Fibroblast of lung (primary cell): Measurements from ENCODE around the gene PCDHGB2. TPM values are rescaled to one million over a fixed set of nuclear protein-coding genes. Genes with fewer than 3 reads are reported as not detected.

Experiments
- DNase-seq, 2 donors: peaks; one replicate each; pipeline versions ENCODE4 v3.0.0 to v3.0.0-alpha.2; 2010; ENCODE audit warnings: low read depth in 2 of 2
- H2AFZ ChIP-seq: 2 replicates; pipeline ENCODE4 v1.5.1; 2012; ENCODE audit warnings: low read length, control low read depth, inconsistent platforms
- H3K27ac ChIP-seq: 2 replicates; pipeline ENCODE4 v1.5.1; 2011; ENCODE audit warnings: low read length, control low read depth; ENCODE audit not compliant: insufficient read depth
- H3K27me3 ChIP-seq: 2 replicates; pipeline ENCODE4 v1.5.1; 2011; ENCODE audit warnings: mild to moderate bottlenecking, low read length; ENCODE audit not compliant: control insufficient read depth, insufficient read depth
- H3K36me3 ChIP-seq: 2 replicates; pipeline ENCODE4 v1.5.1; 2011; ENCODE audit warnings: low read length; ENCODE audit not compliant: control insufficient read depth, insufficient read depth
- H3K4me1 ChIP-seq: 2 replicates; pipeline ENCODE4 v1.5.1; 2011; ENCODE audit warnings: low read length; ENCODE audit not compliant: control insufficient read depth, insufficient read depth; ENCODE audit errors: extremely low read depth
- H3K4me2 ChIP-seq: 2 replicates; pipeline ENCODE4 v1.5.1; 2011; ENCODE audit warnings: low read length, control low read depth; ENCODE audit not compliant: insufficient read depth; ENCODE audit errors: extremely low read depth
- H3K4me3 ChIP-seq, 4 experiments: fragments of 200-600 bp in 1 of 4; sonication (generic) in 1 of 4; replicated peaks in 1 of 4; 2 replicates each; pipeline ENCODE4 v1.5.1; 2011 to 2016; ENCODE audit warnings: low read length in 4 of 4, low read depth in 3 of 4, mild to moderate bottlenecking in 3 of 4, control low read depth in 2 of 4, inconsistent platforms in 1 of 4, mixed read lengths in 1 of 4; ENCODE audit not compliant: insufficient read depth in 1 of 4; ENCODE audit errors: control extremely low read depth in 1 of 4
- H3K79me2 ChIP-seq: 2 replicates; pipeline ENCODE4 v1.5.1; 2012; ENCODE audit warnings: mild to moderate bottlenecking, low read length, inconsistent platforms; ENCODE audit not compliant: control insufficient read depth, insufficient read depth
- H3K9ac ChIP-seq: 2 replicates; pipeline ENCODE4 v1.5.1; 2011; ENCODE audit warnings: mild to moderate bottlenecking, low read length, control low read depth; ENCODE audit not compliant: insufficient read depth
- H3K9me3 ChIP-seq: 2 replicates; pipeline ENCODE4 v1.5.1; 2012; ENCODE audit warnings: low read depth, low read length; ENCODE audit not compliant: control insufficient read depth, insufficient read depth
- H4K20me1 ChIP-seq: 2 replicates; pipeline ENCODE4 v1.5.1; 2011; ENCODE audit warnings: low read length; ENCODE audit not compliant: control insufficient read depth, insufficient read depth; ENCODE audit errors: extremely low read depth
- EZH2 ChIP-seq: IDR thresholded peaks from 2 replicates; pipeline ENCODE4 v1.5.1; 2012; ENCODE audit warnings: low read length, control low read depth, mild to moderate bottlenecking; ENCODE audit errors: missing control alignments
- polyA plus RNA-seq, 2 donors: library from polyadenylated mRNA; depleted of rRNA in 1 of 2; stranded (reverse) in 1 of 2; unstranded in 1 of 2; fragments of >200 nt; gene quantifications; 2 replicates each; pipeline ENCODE4 v1.2.1, GENCODE V29; 2011 to 2012; ENCODE audit warnings: missing spikeins in 1 of 2
- total RNA-seq: library from RNA; depleted of rRNA; stranded (reverse); fragments of >200 nt; gene quantifications from 2 replicates; pipeline ENCODE4 v1.2.1, GENCODE V29; 2014
- TF ChIP-seq, protein P1 (sequence below), 2 donors: IDR thresholded peaks in 1 of 2; conservative IDR thresholded peaks in 1 of 2; 1 replicate in 1 of 2; 2 replicates in 1 of 2; pipeline ENCODE4 v1.5.1; 2011 to 2012; ENCODE audit warnings: low read length in 2 of 2, control low read depth in 1 of 2, inconsistent platforms in 1 of 2, low read depth in 1 of 2, mild to moderate bottlenecking in 1 of 2

PCDHGB2 gene
- total and polyA plus RNA-seq, 2 donors (not counting 1 experiment from before 2014, with no cell fraction given), result 4.6 to 5.7 TPM

DNA sequence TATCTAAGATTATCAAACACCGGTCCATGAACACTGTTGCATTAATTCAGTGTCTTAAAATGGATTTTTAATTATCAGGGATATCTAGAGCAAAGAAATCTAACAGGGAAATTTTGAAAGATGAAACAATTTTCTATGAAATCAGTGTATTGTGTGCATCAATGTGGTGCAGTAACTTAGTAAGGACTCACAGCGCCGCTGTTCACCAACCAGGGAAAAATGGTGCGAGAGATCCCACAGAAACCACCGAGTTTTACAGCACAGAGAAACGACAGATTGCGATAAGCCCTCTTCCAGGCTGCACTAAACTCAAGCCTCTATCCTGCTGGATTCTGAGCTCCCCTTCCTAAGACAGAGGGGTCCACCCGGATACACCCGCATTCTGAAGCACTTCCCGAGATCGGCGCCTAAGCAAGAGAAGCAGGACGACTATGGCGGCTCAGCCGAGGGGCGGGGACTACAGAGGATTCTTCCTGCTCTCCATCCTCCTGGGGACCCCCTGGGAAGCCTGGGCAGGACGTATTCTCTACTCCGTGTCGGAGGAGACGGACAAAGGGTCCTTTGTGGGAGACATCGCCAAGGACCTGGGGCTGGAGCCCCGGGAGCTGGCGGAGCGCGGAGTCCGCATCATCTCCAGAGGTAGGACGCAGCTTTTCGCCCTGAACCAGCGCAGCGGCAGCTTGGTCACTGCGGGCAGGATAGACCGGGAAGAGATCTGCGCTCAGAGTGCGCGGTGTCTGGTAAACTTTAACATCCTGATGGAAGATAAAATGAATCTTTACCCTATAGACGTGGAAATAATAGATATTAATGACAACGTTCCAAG, 22.9 kb downstream of the PCDHGB2 start, which contains the start of gene PCDHGA7:
PCDHGA7 (plus strand) TSS at position 274 of the 826 bp plus-strand sequence; CDS start at position 432, 158 bp downstream.
- Histone ChIP-seq H3K9ac (no peak within 1 kb of the TSS), H3K27ac (no peak within 1 kb of the TSS)

DNA sequence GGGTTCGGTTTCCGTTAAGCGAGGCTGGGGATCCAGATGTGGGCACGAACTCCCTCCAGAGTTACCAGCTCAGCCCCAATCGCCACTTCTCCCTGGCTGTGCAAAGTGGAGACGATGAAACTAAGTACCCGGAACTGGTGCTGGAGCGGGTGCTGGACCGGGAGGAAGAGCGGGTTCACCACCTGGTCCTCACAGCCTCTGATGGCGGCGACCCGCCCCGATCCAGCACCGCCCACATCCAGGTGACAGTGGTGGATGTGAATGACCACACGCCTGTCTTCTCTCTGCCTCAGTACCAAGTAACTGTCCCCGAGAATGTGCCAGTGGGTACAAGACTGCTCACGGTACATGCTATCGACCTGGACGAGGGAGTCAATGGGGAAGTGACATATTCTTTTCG, 23.6 kb downstream of the PCDHGB2 start:
- Histone ChIP-seq H3K9me3 (peaks cover 2% of the 10 kb centered on the region), H2AFZ (no peak overlapping the region), H3K4me1 (no peaks in the 10 kb centered on the region), H4K20me1 (no peaks in the 10 kb centered on the region), H3K9ac (no peak overlapping the region), H3K4me3 (peak overlapping the region; percentile 62 to 76 (median 63)), H3K36me3 (no peaks in the 10 kb centered on the region), H3K79me2 (no peaks in the 10 kb centered on the region), H3K4me2 (peak overlapping the region; percentile 44), H3K27me3 (no peaks in the 10 kb centered on the region), H3K27ac (no peak overlapping the region)
- DNase-seq, result no peak
- TF ChIP-seq, protein P1, sequence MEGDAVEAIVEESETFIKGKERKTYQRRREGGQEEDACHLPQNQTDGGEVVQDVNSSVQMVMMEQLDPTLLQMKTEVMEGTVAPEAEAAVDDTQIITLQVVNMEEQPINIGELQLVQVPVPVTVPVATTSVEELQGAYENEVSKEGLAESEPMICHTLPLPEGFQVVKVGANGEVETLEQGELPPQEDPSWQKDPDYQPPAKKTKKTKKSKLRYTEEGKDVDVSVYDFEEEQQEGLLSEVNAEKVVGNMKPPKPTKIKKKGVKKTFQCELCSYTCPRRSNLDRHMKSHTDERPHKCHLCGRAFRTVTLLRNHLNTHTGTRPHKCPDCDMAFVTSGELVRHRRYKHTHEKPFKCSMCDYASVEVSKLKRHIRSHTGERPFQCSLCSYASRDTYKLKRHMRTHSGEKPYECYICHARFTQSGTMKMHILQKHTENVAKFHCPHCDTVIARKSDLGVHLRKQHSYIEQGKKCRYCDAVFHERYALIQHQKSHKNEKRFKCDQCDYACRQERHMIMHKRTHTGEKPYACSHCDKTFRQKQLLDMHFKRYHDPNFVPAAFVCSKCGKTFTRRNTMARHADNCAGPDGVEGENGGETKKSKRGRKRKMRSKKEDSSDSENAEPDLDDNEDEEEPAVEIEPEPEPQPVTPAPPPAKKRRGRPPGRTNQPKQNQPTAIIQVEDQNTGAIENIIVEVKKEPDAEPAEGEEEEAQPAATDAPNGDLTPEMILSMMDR (conservative IDR thresholded peaks at IDR 0.05 in 1 of 2, IDR thresholded peaks at IDR 0.05 in 1 of 2; ENCODE audit: low read depth in 1 of 2, low read length in 2 of 2), result no peak
- no peak for TF ChIP-seq EZH2

More for the DNA sequence above, 22.9 kb downstream of the PCDHGB2 start, which contains the start of gene PCDHGA7:
- H3K4me1 ChIP-seq, result no peaks in the 10 kb centered on the region
- H3K4me2 ChIP-seq, result peak within 1 kb of the TSS; percentile 76
- no peak for TF ChIP-seq EZH2
- TF ChIP-seq, protein P1 (conservative IDR thresholded peaks at IDR 0.05 in 1 of 2, IDR thresholded peaks at IDR 0.05 in 1 of 2; ENCODE audit: low read depth in 1 of 2, low read length in 2 of 2), result peak; percentile 51
- H3K36me3 ChIP-seq, result no peaks in the 10 kb centered on the region
- no peaks in the 10 kb centered on the region for H4K20me1 ChIP-seq
- peak within 1 kb of the TSS; percentile 62 to 76 (median 63) for H3K4me3 ChIP-seq
- peak within 1 kb of the TSS; percentile 67 for H2AFZ ChIP-seq
- H3K79me2 ChIP-seq, result no peaks in the 10 kb centered on the region
- peak; percentile 48 to 54 for DNase-seq
- no peaks in the 10 kb centered on the region for H3K27me3 ChIP-seq
- H3K9me3 ChIP-seq, result peaks cover 2% of the 10 kb centered on the region

DNA sequence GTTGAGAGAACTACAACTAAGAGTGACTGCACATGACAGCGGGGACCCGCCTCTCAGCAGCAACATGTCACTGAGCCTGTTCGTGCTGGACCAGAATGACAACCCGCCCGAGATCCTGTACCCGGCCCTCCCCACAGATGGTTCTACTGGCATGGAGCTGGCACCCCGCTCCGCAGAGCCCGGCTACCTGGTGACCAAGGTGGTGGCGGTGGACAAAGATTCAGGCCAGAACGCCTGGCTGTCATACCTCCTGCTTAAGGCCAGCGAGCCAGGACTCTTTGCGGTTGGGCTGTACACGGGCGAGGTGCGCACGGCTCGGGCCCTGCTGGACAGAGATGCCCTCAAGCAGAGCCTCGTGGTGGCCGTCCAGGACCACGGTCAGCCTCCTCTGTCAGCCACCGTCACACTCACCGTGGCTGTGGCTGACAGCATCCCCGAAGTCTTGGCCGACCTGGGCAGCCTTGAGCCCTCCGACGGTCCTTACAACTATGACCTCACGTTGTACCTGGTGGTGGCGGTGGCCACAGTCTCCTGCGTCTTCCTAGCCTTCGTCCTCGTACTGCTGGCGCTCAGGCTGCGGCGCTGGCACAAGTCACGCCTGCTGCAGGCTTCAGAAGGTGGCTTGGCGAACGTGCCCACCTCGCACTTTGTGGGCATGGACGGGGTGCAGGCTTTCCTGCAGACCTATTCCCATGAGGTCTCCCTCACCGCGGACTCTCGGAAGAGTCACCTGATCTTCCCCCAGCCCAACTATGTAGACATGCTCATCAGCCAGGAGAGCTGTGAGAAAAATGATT, 24.9 kb downstream of the PCDHGB2 start:
- Histone ChIP-seq H3K27ac (no peak overlapping the region), H3K4me2 (no peak overlapping the region), H3K36me3 (no peaks in the 10 kb centered on the region), H3K79me2 (no peaks in the 10 kb centered on the region), H4K20me1 (no peaks in the 10 kb centered on the region), H3K27me3 (no peaks in the 10 kb centered on the region), H3K9me3 (peaks cover 2% of the 10 kb centered on the region), H3K9ac (no peak overlapping the region), H3K4me1 (no peaks in the 10 kb centered on the region), H3K4me3 (no peak overlapping the region), H2AFZ (no peak overlapping the region)
- TF ChIP-seq, protein P1 (conservative IDR thresholded peaks at IDR 0.05 in 1 of 2, IDR thresholded peaks at IDR 0.05 in 1 of 2; ENCODE audit: low read depth in 1 of 2, low read length in 2 of 2), result no peak
- TF ChIP-seq EZH2, result no peak
- DNase-seq, result no peak
